DMS114 treated with DMSO at 0.1 percent for 48 hours (cell line): Measurements from ENCODE around the gene TTC28.
"Not testable (repeated sequence)": the region's sequence is repeated elsewhere in the genome, so short reads cannot be mapped to it uniquely, and the experiment has no call there.

ENCODE experiments used
- DNase-seq: peaks from one replicate; lab custom pipeline; 2025; ENCODE audit not compliant: unreplicated experiment; lab: John Stamatoyannopoulos, UW

The TTC28 gene

DNA sequence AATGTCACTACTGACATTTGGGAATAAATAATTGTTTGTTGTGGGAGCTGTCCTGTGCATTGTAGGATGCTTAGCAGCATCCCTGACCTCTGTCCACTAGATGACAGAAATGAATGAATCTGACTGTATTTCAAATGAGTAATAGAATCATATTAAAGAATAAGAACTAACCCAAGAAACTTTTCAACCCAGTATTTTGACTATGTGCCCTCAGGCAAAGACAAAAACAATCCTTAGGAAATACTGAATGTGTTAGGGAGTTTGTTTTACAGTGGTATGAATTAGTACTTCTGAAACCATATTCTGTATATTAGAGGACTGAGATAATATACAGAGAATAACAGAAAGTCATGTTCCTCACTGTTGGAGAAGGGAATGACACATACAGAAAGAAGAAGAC lies 439.7 kb downstream of the TTC28 start:
- no peak for DNase-seq

GRCh38 chr22:28237783-28238182 lies 441.9 kb downstream of the TTC28 start:
- DNase-seq, result no peak

- no peak for DNase-seq
Measured at GRCh38 chr22:28237112-28237511, 442.5 kb downstream of the TTC28 start.

GRCh38 chr22:28232204-28232603 lies 447.4 kb downstream of the TTC28 start:
- no peak for DNase-seq

DNA sequence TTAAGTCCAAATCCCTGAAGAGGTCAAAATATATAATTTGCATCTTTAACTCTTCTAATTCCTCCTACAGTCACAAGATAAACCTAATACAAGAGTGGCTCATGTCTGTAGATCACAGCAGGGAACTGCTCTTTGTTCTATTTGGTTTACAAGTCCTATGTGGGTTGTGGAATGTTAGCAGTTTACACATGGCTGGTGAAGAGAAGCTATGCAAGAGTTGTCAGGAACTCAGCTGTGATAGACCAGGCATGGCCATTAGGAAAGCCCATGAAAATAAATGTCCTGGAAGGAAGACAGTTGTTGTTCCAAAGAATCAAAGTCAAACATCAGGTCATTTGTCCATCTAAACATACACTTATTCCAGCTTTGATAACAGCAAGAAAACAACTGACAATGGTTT lies 448.2 kb downstream of the TTC28 start:
- no peak for DNase-seq

- DNase-seq, result no peak
Measured at GRCh38 chr22:28230671-28231070, 449.0 kb downstream of the TTC28 start.

GRCh38 chr22:28229566-28230485 lies 449.8 kb downstream of the TTC28 start:
- DNase-seq, result no peak

- no peak for DNase-seq
Measured at GRCh38 chr22:28223826-28224225, 455.8 kb downstream of the TTC28 start.

GRCh38 chr22:28222976-28223745 lies 456.5 kb downstream of the TTC28 start:
- DNase-seq, result no peak

- DNase-seq, result no peak
Measured at GRCh38 chr22:28222571-28222970, 457.1 kb downstream of the TTC28 start.

GRCh38 chr22:28222052-28222451 lies 457.6 kb downstream of the TTC28 start:
- no peak for DNase-seq

GRCh38 chr22:28220626-28221363 lies 458.8 kb downstream of the TTC28 start:
- DNase-seq, result no peak

GRCh38 chr22:28217277-28217676 lies 462.4 kb downstream of the TTC28 start:
- DNase-seq, result no peak

DNA sequence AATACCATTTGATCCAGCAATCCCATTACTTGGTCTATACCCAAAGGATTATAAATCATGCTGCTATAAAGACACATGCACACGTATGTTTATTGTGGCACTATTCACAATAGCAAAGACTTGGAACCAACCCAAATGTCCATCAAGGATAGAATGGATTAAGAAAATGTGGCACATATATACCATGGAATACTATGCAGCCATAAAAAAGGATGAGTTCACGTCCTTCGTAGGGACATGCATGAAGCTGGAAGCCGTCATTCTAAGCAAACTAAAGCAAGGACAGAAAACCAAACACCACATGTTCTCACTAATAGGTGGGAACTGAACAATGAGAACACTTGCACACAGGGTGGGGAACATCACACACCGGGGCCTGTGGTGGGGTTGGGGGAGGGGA lies 464.9 kb downstream of the TTC28 start:
- not testable (repeated sequence) for DNase-seq

- DNase-seq, result not testable (repeated sequence)
Measured at GRCh38 chr22:28209457-28209856, 470.2 kb downstream of the TTC28 start.

DNA sequence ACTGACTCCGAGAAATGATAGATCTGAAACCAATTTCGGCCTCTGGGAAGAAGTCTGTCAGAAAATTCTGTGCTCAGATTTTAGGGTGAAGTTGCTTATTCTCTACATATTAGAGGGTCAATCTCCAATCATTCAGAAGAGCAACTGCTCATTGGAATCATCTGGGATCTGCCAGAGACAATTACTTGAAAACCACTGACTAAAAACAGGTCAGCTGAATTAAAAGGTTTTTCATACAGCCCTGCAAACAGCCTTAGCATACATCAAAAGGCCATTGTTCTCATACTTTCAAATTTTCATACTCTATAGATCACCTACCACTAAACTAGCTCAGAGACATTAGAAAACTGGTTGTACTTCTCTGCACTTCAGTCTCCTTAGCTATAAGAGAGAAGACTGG lies 470.9 kb downstream of the TTC28 start:
- DNase-seq, result no peak

DNA sequence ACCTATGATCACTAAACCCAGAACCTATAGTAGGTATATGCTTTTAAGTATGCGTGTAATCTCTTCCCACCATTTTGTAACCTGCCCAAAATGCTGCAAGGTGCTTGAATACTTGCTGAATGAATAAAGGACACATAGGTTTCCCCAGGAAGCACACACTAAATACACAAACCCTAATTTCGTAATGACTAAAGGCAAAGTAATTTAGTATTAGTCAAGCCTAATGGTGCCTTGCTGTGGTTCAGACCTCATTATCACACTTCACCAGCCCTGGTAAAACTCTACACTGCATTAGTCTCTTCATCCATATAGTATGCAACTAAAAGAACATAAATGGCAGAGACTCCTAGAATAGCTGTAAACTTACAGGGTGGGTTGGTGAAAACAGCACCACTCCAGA lies 471.6 kb downstream of the TTC28 start:
- DNase-seq, result no peak

GRCh38 chr22:28207281-28208030 lies 472.2 kb downstream of the TTC28 start:
- DNase-seq, result no peak

GRCh38 chr22:28205926-28206325 lies 473.7 kb downstream of the TTC28 start:
- DNase-seq, result no peak

GRCh38 chr22:28204382-28204781 lies 475.3 kb downstream of the TTC28 start:
- DNase-seq, result no peak

GRCh38 chr22:28203286-28203685 lies 476.4 kb downstream of the TTC28 start:
- no peak for DNase-seq
